ENCODE data around the gene KLK12. TPM values are rescaled to one million over a fixed set of nuclear protein-coding genes. Genes with fewer than 3 reads are reported as not detected.
A peak's percentile ranks its signal among the peaks of the same experiment; 100 is the strongest.

The KLK12 gene
- total RNA-seq, 6 experiments from 2014 or later = not detected

DNA sequence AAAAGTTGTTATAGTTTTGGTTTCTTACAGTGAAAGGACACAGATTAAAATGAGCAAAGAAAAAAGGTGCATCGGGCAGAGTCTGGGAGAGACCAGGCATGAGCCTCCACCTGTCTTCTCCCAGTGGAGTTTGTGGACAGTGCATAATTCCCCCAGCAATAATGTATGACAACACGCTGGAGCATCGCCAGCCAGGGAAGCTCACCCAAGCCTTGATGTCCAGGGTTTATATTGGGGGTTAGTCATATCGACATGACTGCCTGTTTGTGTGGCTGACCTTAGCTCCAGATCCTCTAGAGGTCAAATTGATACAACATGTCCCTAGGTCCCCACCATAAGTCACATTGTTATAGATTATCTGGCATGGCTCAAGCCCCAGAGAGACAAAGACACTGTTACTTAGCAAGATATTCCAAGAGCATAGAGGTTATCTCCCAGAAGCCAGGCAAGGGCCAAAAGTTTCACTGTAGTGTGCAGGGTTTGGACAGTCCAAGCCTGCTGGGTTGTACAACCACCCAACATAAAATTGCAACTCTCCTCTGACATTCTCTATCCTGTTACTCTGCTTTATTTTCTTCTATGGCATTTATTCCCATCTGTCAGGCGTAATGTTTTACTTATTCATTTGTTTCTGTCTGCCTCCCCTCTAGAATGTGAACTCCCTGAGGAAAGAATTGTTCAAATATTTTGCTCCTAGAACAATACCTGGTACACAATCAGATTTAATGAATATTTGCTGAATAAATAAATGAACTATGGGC lies 35.7 kb upstream of the KLK12 start:
- ATAC-seq = no peak

GRCh38 chr19:51066393-51067186 lies 31.8 kb upstream of the KLK12 start:
- Histone ChIP-seq H3K27me3 (peaks cover 0 to 4% of the 10 kb centered on the region in 2 donors), H3K9me3 (no peaks in the 10 kb centered on the region), H3K4me1 (no peaks in the 10 kb centered on the region), H3K27ac (no peak overlapping the region), H3K36me3 (no peaks in the 10 kb centered on the region), H3K4me3 (no peak overlapping the region)
- ATAC-seq (no peak), DNase-seq (peak in 1 of 3 donors; percentile 11)
- intact Hi-C loops (cut with DNase I) = no loop called here
- TF ChIP-seq CTCF (IDR thresholded peaks at IDR 0.05) (no peak), POLR2A (IDR thresholded peaks at IDR 0.05) (no peak)
- WGBS (ENCODE audit: insufficient coverage, low coverage, low lambda C conversion rate, missing lambda C conversion rate) = 49% methylated on average over 7 of the region's 7 CpGs

More for the DNA sequence above, 35.7 kb upstream of the KLK12 start:
- no peaks in the 10 kb centered on the region for H3K4me1 ChIP-seq
- intact Hi-C loops (cut with DNase I) = no loop called here
- H3K27me3 ChIP-seq = no peaks in the 10 kb centered on the region
- H3K9me3 ChIP-seq = peaks cover 0 to 5% (median 0%) of the 10 kb centered on the region in 4 donors
- DNase-seq = no peak
- 57% methylated on average over 4 of the region's 5 CpGs for WGBS (ENCODE audit: insufficient coverage, low coverage, low lambda C conversion rate, missing lambda C conversion rate)
- TF ChIP-seq CTCF (IDR thresholded peaks at IDR 0.05) (no peak), POLR2A (IDR thresholded peaks at IDR 0.05) (no peak)
- no peak overlapping the region for H3K4me3 ChIP-seq
- H3K27ac ChIP-seq = no peak overlapping the region
- H3K36me3 ChIP-seq = no peaks in the 10 kb centered on the region

DNA sequence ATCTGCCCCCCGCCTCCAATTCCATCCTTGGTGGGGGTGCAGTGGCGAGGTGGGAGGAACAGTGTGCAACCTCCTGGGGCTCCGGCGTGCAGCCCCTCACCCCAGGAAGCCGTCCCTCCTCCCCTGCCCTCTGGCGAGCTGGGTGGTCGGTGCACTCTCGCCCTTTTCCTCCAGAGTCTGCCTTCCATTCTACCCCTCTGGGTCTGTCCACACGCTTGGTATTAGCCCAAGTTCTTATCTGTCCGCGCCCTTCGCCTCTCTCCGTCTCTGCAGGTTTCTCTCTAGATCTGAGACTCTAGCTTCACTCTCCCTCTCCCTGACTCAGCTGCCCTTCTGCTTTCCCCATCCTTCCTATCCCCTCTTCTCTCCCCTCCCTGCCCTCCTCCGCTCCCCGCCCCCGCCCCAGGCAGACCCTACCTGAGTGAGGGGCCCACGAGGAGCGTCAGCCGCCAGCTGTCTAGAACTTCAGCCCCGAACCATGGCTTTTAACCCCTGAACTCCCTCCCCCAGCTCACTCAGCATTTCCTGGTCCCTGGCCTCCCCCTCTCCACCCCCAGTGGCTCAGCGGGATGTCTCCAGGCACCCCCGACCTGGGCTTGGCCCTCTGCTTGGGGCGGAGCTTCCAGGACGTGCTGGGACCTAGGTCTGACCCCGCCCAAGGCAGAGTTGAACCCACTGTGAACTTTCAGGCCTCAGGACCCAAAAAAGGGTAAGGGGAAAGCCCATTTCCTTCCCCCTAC lies 30.6 kb upstream of the KLK12 start:
- H3K27me3 ChIP-seq = peaks cover 0 to 4% of the 10 kb centered on the region in 2 donors
- 8% methylated on average over 11 of the region's 25 CpGs for WGBS (ENCODE audit: insufficient coverage, low coverage, low lambda C conversion rate, missing lambda C conversion rate)
- ATAC-seq (no peak), DNase-seq (peak in 1 of 3 donors; percentile 32)
- H3K9me3 ChIP-seq = no peaks in the 10 kb centered on the region
- H3K4me1 ChIP-seq = no peaks in the 10 kb centered on the region
- H3K27ac ChIP-seq = no peak overlapping the region
- no peak for TF ChIP-seq POLR2A (IDR thresholded peaks at IDR 0.05)
- no peak for TF ChIP-seq CTCF (IDR thresholded peaks at IDR 0.05)
- intact Hi-C loops (cut with DNase I) = no loop called here
- no peaks in the 10 kb centered on the region for H3K36me3 ChIP-seq
- H3K4me3 ChIP-seq = no peak overlapping the region

DNA sequence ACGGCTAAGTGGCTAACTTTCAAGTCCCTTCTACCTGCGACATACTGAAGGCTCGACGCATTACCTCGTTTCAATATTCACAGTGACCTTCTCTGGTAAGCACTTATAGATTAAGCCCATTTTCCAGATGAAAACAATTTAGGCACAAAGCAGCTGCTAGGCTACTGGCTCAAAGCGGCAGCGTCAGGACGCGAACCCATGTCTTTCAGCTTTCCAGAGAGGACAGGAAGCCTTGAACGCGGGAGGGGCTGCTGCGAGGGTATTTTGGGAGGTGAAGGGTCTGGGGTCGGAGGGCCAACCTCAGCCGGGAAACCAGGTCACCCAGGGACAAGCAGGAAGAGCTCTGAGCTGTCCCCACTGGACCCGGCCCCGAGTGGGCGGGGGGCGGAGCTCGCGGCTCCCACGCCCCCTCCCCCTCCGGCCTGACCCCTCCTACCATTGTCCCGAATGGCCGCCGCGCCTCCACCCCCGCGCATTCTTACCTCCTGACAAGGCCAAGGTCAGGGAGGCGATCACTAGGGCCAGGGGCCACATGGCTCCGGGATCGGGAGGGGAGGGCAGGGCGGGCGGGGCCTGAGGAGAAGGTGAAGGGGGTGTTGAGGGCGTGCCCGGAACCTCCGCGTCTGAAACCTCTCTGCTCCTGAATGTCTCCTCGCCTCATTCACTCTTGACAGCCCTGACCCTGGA lies 29.9 kb upstream of the KLK12 start, which contains the start of gene KLK13:
KLK13 (minus strand) TSS at position 559 of the 687 bp plus-strand sequence; CDS start at position 534, 25 bp downstream.
- intact Hi-C loops (cut with DNase I) = no loop called here
- H3K4me3 ChIP-seq = no peak within 1 kb of the TSS
- H3K27me3 ChIP-seq = peaks cover 0 to 4% of the 10 kb centered on the region in 2 donors

More for the DNA sequence above, 29.9 kb upstream of the KLK12 start, which contains the start of gene KLK13:
- H3K27ac ChIP-seq = no peak within 1 kb of the TSS
- TF ChIP-seq POLR2A (IDR thresholded peaks at IDR 0.05) (no peak), CTCF (IDR thresholded peaks at IDR 0.05) (no peak)
- no peaks in the 10 kb centered on the region for H3K4me1 ChIP-seq
- no peaks in the 10 kb centered on the region for H3K36me3 ChIP-seq
- DNase-seq (peak in 1 of 3 donors; percentile 29), ATAC-seq (peak in 2 of 4 donors; percentile 52 to 58)
- no peaks in the 10 kb centered on the region for H3K9me3 ChIP-seq
- WGBS (ENCODE audit: insufficient coverage, low coverage, low lambda C conversion rate, missing lambda C conversion rate) = 24% methylated on average over 20 of the region's 38 CpGs

Data from right lobe of liver (tissue), 6 donors.